Small intestine (tissue), 7 donors: ENCODE measurements around the gene PRKD2. TPM values are rescaled to one million over a fixed set of nuclear protein-coding genes. Genes with fewer than 3 reads are reported as not detected.

Experiments used
- DNase-seq, 2 donors: peaks; one replicate each; pipeline versions ENCODE4 v3.0.0 to v3.0.0-alpha.2; 2013
- FAIRE-seq: peaks from 2 replicates; lab custom pipeline; 2012; peaks lifted over from hg19 to GRCh38; lab: Jason Lieb, UNC
- H3K27ac ChIP-seq, 3 donors: one replicate each; pipeline ENCODE4 v1.5.1; 2013; ENCODE audit warnings: low read length in 2 of 3, mild to moderate bottlenecking in 2 of 3, control low read depth in 1 of 3, inconsistent platforms in 1 of 3, low read depth in 1 of 3, moderate library complexity in 1 of 3
- H3K27me3 ChIP-seq, 3 donors: one replicate each; pipeline ENCODE4 v1.6.1; 2013; ENCODE audit warnings: low read length in 3 of 3, inconsistent platforms in 1 of 3; ENCODE audit not compliant: control insufficient read depth in 3 of 3, insufficient read depth in 3 of 3
- H3K36me3 ChIP-seq, 3 donors: one replicate each; pipeline ENCODE4 v1.6.1; 2013; ENCODE audit warnings: low read length in 3 of 3, inconsistent platforms in 1 of 3, low read depth in 1 of 3, mild to moderate bottlenecking in 1 of 3, moderate library complexity in 1 of 3; ENCODE audit not compliant: control insufficient read depth in 3 of 3, insufficient read depth in 2 of 3
- H3K4me1 ChIP-seq, 3 donors: one replicate each; pipeline ENCODE4 v1.6.1; 2013; ENCODE audit warnings: low read length in 2 of 3, inconsistent platforms in 1 of 3, low read depth in 1 of 3, mild to moderate bottlenecking in 1 of 3, moderate library complexity in 1 of 3; ENCODE audit not compliant: control insufficient read depth in 3 of 3, insufficient read depth in 2 of 3
- H3K4me3 ChIP-seq, 3 donors: one replicate each; pipeline ENCODE4 v1.5.1; 2013; ENCODE audit warnings: low read length in 3 of 3, control low read depth in 1 of 3, inconsistent platforms in 1 of 3, low read depth in 1 of 3, mild to moderate bottlenecking in 1 of 3, moderate library complexity in 1 of 3
- H3K9me3 ChIP-seq, 2 donors: one replicate each; pipeline ENCODE4 v1.6.1; 2013; ENCODE audit warnings: low read depth in 1 of 2, low read length in 1 of 2; ENCODE audit not compliant: control insufficient read depth in 2 of 2, insufficient read depth in 1 of 2
- WGBS, 3 donors: extraction: QIAGEN DNeasy Blood & Tissue Kit; methylation state at CpG; one replicate each; pipeline ENCODE4 v1.1.7; 2013; 5-methylcytosine and 5-hydroxymethylcytosine counted together
- polyA plus RNA-seq, 4 donors: library from polyadenylated mRNA; stranded (reverse) in 3 of 4; unstranded in 1 of 4; fragments of 200-250 nt in 3 of 4; fragments of 120-200 nt in 1 of 4; gene quantifications; one replicate each; pipeline versions ENCODE4 v1.2.1 to v1.2.3, GENCODE V29; 2013
- donor health status: healthy with polysubstance abuse.
- donor health status: control.
- donor health status: control.
- donor health status: Bipolar disorder and iron deficiency.
- donor health status: healthy.

The PRKD2 gene
- polyA plus RNA-seq, 4 donors, result 30.7 to 87.4 (median 57.6) TPM

DNA sequence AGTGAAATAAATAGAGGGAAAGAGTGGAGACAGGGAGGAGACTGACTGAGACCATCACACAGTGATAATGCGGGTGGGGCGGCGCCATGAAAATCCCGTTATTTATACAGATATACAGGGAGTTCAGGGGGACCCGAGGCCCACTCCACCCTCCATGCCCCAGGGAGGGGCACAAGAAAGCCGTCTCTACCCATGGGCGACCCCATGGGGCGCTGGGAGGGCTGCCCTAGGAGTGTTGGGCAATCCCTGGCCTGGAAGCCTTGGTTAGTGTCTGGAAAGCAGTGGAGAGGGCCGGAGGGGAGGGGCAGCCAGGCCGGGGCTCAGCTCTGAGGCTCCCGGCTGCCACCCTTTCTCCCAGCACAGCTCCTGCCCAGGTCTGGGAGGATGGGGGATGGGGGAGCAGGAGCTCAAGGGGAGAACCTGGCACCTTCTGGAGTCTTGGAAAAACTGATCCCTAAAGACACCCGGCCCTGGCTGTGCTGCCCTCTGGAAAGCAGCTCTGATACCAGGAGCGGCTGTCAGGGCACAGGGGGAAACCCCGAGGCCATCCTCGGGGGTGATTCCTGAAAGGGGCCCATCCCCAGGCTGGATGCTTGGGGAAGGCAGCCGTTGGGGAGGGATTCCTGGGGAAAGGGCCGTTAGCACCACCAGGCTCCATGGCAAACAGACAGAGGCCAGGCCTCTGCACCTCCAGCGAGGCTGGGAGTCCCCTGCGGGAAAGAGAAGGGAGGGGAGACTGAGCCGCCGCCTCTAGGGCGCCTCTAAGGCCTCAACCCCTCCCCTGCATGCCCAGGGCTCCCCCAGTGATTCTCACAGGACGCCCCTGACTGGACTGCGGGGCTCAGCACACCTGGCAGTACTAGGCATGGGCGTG, 3.0 kb upstream of the PRKD2 start:
- WGBS, 3 donors, result 77 to 86% (median 86%) methylated on average over 21 to 25 of the region's 25 CpGs
- Histone ChIP-seq H3K27ac (no peak overlapping the region), H3K27me3 (no peaks in the 10 kb centered on the region), H3K4me3 (no peak overlapping the region), H3K36me3 (peaks cover 7 to 69% (median 18%) of the 10 kb centered on the region in 3 donors), H3K4me1 (peaks cover 0 to 15% (median 5%) of the 10 kb centered on the region in 3 donors), H3K9me3 (no peaks in the 10 kb centered on the region)
- no peak for DNase-seq
- FAIRE-seq, result no peak

DNA sequence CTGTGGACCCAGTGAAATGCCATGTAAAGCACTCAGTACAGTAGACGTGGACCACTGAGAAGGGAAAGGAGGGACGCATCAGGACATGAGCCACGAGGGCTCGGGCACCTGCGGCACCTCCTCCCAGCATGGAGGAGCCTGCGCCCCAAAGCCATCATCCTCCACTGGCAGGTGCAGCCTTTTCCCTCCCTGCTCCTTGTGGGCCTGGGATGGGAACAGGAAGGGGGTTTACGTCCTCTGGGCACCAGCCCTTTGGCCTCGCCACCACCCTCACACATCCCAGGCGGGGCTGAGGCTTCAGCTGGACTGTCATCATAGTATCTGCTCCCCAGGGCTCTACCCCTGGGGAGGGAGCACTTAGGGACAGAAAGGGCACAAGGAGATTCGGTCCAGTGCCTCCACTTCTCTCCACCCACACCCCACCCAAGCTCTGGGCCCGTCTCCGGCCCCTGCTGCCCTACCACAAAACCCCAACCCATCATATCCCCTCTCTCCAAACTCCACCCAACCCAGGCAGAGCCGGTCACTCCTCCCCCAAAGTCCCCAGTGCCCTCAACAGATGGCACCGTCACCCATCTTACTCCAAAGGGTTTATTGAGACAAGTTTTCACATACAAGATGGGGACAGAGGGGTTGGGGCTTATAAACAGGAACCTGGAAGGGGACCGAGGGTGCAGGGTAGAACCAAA, 2.2 kb upstream of the PRKD2 start:
- Histone ChIP-seq H3K4me1 (peaks cover 0 to 15% (median 5%) of the 10 kb centered on the region in 3 donors), H3K27ac (peak overlapping the region in 1 of 3 donors; percentile 90), H3K4me3 (no peak overlapping the region), H3K27me3 (no peaks in the 10 kb centered on the region), H3K36me3 (peaks cover 6 to 61% (median 11%) of the 10 kb centered on the region in 3 donors), H3K9me3 (no peaks in the 10 kb centered on the region)
- DNase-seq (no peak), FAIRE-seq (no peak)
- WGBS, 3 donors, result 71 to 83% (median 78%) methylated on average over 15 of the region's 15 CpGs

DNA sequence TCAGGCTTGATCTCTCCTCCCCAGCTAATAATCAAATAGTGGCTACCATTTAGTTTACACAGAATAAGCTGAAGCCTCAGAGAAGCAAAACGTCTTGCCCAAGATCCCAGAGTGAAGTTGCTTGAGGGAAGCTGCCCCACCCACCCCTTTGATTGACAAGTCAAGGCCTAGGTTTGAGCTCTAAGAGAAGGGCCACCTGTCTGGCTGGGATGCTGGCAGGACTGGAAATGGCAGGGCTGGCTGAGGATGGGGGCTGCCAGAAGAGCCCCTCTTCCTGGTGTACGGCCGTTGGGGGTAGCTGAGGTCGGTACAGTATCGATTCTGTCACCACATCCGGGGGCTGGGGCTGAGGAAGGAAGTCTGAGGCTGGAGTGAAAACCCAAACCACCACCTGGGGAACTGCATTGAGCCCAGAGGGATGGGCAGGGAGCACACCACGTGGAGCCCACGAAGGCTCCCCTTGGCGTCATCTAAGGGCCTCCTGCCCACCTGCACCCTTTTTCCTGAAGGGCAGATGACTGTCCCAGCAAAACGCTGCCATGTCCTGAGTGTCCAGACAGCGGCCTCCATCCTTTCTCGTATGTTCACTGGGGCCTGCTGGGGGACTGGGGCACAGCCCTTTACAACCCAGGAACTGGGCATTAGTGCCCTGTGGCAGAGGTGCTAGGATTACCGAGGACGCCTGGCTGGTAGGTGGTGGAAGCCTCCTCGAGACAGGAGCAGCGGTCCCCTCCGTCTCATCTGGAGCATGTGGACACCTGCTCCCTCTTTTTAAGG, 1.4 kb upstream of the PRKD2 start:
- Histone ChIP-seq H3K9me3 (no peaks in the 10 kb centered on the region), H3K4me1 (peaks cover 0 to 17% (median 5%) of the 10 kb centered on the region in 3 donors), H3K27me3 (no peaks in the 10 kb centered on the region), H3K27ac (peak overlapping the region; percentile 21 to 90 (median 81)), H3K4me3 (peak overlapping the region in 2 of 3 donors; percentile 84 to 97), H3K36me3 (peaks cover 6 to 55% (median 11%) of the 10 kb centered on the region in 3 donors)
- no peak for FAIRE-seq
- peak; percentile 49 to 56 for DNase-seq
- 45 to 60% (median 51%) methylated on average over 17 of the region's 17 CpGs for WGBS, 3 donors

- Histone ChIP-seq H3K4me1 (peaks cover 0 to 20% (median 5%) of the 10 kb centered on the region in 3 donors), H3K4me3 (peak overlapping the region; percentile 76 to 97 (median 84)), H3K36me3 (peaks cover 6 to 49% (median 8%) of the 10 kb centered on the region in 3 donors), H3K27ac (peak overlapping the region; percentile 79 to 90 (median 81)), H3K9me3 (no peaks in the 10 kb centered on the region), H3K27me3 (no peaks in the 10 kb centered on the region)
- WGBS, 3 donors, result 13 to 21% (median 19%) methylated on average over 8 to 9 of the region's 9 CpGs
- DNase-seq (peak; percentile 7 to 23), FAIRE-seq (no peak)
Observed at GRCh38 chr19:46717716-46718143, 816 bp upstream of the PRKD2 start.

DNA sequence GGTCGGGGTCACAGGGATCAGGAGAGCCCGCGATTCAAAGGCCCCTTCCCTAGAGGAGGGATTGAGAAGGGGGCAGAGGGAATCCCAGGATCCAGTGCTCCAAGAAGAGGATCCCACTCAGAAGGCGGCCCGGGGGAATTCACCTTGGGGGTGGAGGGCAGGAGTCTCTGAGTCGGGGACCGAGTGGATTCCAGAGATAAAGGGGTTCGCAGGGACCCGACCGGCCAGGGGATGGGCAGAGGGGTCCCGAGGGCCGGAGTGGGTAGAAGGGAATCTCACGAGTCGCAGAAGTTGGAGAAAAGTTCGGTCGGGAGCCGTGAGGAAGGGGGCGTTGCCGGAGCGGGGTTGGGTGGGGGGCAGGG, 261 bp downstream of the PRKD2 start:
- Histone ChIP-seq H3K9me3 (no peaks in the 10 kb centered on the region), H3K27ac (peak overlapping the region; percentile 72 to 97 (median 83)), H3K27me3 (no peaks in the 10 kb centered on the region), H3K4me1 (peaks cover 0 to 15% (median 5%) of the 10 kb centered on the region in 3 donors), H3K4me3 (peak overlapping the region; percentile 76 to 97 (median 84)), H3K36me3 (peaks cover 2 to 45% (median 6%) of the 10 kb centered on the region in 3 donors)
- 0 to 1% (median 0%) methylated on average over 16 to 20 of the region's 20 CpGs for WGBS, 3 donors
- peak in 1 of 2 donors; percentile 28 for DNase-seq
- FAIRE-seq, result no peak

DNA sequence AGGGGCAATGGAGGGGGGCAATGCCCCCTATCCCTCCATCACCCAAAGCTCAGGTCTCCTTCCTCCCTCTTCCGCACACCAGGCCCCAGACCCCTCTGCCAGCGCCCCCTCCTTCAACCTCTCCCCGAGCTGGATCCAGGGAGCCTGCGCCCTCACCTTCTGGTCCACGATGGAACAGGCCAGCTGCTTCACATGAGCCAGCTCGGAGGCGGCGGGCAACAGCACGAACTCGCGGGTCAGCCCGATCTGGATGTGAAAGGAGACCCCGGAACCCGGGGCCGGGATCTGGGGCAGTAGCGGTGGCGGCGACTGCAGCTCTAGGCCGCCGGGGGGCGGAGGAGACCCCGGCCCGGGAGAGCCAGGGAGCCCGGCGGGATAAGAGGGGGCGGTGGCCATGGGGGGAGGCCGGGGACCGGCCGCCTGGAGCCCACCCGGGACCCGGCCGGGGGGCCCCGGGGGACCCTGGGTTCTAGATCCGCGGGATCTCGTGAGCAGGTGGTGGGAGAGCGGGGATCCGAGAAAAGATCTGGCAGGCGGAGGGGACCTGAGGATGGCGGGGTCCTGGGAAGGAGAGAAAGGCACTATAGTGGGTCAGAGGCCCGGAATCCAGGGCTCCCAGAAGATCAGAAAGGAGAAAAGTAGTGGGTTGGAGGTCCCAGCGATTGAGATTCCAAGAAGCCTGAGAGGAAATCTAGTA, 791 bp downstream of the PRKD2 start:
- Histone ChIP-seq H3K36me3 (peaks cover 2 to 43% (median 4%) of the 10 kb centered on the region in 3 donors), H3K9me3 (no peaks in the 10 kb centered on the region), H3K4me1 (peaks cover 0 to 15% (median 5%) of the 10 kb centered on the region in 3 donors), H3K27me3 (no peaks in the 10 kb centered on the region), H3K27ac (peak overlapping the region; percentile 72 to 97 (median 83)), H3K4me3 (peak overlapping the region; percentile 76 to 97 (median 84))
- WGBS, 3 donors, result 1% methylated on average over 30 to 42 of the region's 42 CpGs
- DNase-seq (peak; percentile 33 to 42), FAIRE-seq (no peak)

- DNase-seq, result no peak
- Histone ChIP-seq H3K27me3 (no peaks in the 10 kb centered on the region), H3K4me1 (peaks cover 0 to 15% (median 5%) of the 10 kb centered on the region in 3 donors), H3K9me3 (no peaks in the 10 kb centered on the region), H3K27ac (peak overlapping the region; percentile 72 to 97 (median 83)), H3K4me3 (peak overlapping the region; percentile 76 to 97 (median 84)), H3K36me3 (peaks cover 0 to 43% (median 4%) of the 10 kb centered on the region in 3 donors)
- 4 to 11% (median 9%) methylated on average over 8 of the region's 8 CpGs for WGBS, 3 donors
- no peak for FAIRE-seq
Observed at GRCh38 chr19:46715620-46715974, 1.3 kb downstream of the PRKD2 start.
